CD4-positive, alpha-beta T cell (primary cell): ENCODE results near the gene MT1HL1. TPM values are rescaled to one million over a fixed set of nuclear protein-coding genes. Genes with fewer than 3 reads are reported as not detected.
"Not testable (repeated sequence)": the region's sequence is repeated elsewhere in the genome, so short reads cannot be mapped to it uniquely, and the experiment has no call there.

Experiments
- ATAC-seq: fragments of 200-7000 bp; cut with Tn5 transposase; one replicate; pipeline ENCODE4 v1.10.0; 2022; ENCODE audit warnings: mild to moderate bottlenecking; ENCODE audit not compliant: poor library complexity
- CTCF ChIA-PET: fragments of 350-600 bp; sonication (Branson Sonifier 250); formaldehyde crosslinking; loops from one replicate; lab custom pipeline; 2021; ENCODE audit warnings: antibody characterized with exemption, inconsistent platforms; lab: Charles Lee
- POLR2A ChIA-PET: fragments of 350-600 bp; sonication (Branson Sonifier 250); formaldehyde crosslinking; loops from one replicate; lab custom pipeline; 2021; ENCODE audit warnings: antibody characterized with exemption, inconsistent platforms; lab: Charles Lee
- DNase-seq, 14 experiments: peaks; one replicate each; pipeline ENCODE4 v3.0.0-alpha.2; 2013 to 2020; ENCODE audit warnings: mixed read lengths in 2 of 14
- H3K27ac ChIP-seq, 2 donors: one replicate each; pipeline versions ENCODE4 v1.5.1 to v1.7.0; 2013; ENCODE audit warnings: low read length in 2 of 2, low read depth in 1 of 2, mild to moderate bottlenecking in 1 of 2
- H3K27me3 ChIP-seq, 2 experiments: 1 replicate in 1 of 2; 2 replicates in 1 of 2; pipeline versions ENCODE4 v1.6.1 to v1.7.0; 2013; ENCODE audit warnings: low read length in 2 of 2, control low read depth in 1 of 2, mild to moderate bottlenecking in 1 of 2, moderate library complexity in 1 of 2; ENCODE audit not compliant: insufficient read depth in 2 of 2, control insufficient read depth in 1 of 2
- H3K36me3 ChIP-seq: one replicate; pipeline ENCODE4 v1.6.1; 2013; ENCODE audit warnings: low read length, control low read depth; ENCODE audit not compliant: insufficient read depth
- H3K4me1 ChIP-seq: one replicate; pipeline ENCODE4 v1.6.1; 2013; ENCODE audit warnings: low read length, control low read depth; ENCODE audit not compliant: insufficient read depth
- H3K4me3 ChIP-seq: one replicate; pipeline ENCODE4 v1.5.1; 2013; ENCODE audit warnings: mild to moderate bottlenecking, low read length, moderate library complexity
- H3K9me3 ChIP-seq, 2 experiments: 1 replicate in 1 of 2; 2 replicates in 1 of 2; pipeline versions ENCODE4 v1.6.1 to v1.7.0; 2013; ENCODE audit warnings: low read length in 2 of 2, mild to moderate bottlenecking in 2 of 2, control low read depth in 1 of 2, moderate library complexity in 1 of 2; ENCODE audit not compliant: control insufficient read depth in 1 of 2, insufficient read depth in 1 of 2
- H3K27ac Mint-ChIP-seq: one replicate; pipeline ENCODE4 v1.8.0; 2020; ENCODE audit warnings: mixed read lengths
- H3K27me3 Mint-ChIP-seq: one replicate; pipeline ENCODE4 v1.8.0; 2021; ENCODE audit warnings: mixed read lengths
- H3K36me3 Mint-ChIP-seq: one replicate; pipeline ENCODE4 v1.8.0; 2021; ENCODE audit warnings: low read depth, mixed read lengths
- H3K4me1 Mint-ChIP-seq: one replicate; pipeline ENCODE4 v1.8.0; 2021; ENCODE audit warnings: low read depth, mixed read lengths
- H3K4me3 Mint-ChIP-seq: one replicate; pipeline ENCODE4 v1.8.0; 2020; ENCODE audit warnings: mild to moderate bottlenecking, mixed read lengths
- H3K9me3 Mint-ChIP-seq: one replicate; pipeline ENCODE4 v1.8.0; 2020; ENCODE audit warnings: mixed read lengths
- CTCF ChIP-seq: fragments of 200-600 bp; IDR thresholded peaks from one replicate; pipeline ENCODE4 v1.8.0; 2022; ENCODE audit warnings: antibody characterized with exemption, mild to moderate bottlenecking
- intact Hi-C, 2 experiments: fragments of 100-400 bp; cut with DNase I in 1 of 2; cut with micrococcal nuclease in 1 of 2; formaldehyde crosslinking; loops; one replicate each; pipeline versions ENCODE4 v1.15.1 to v1.9.0; 2023 to 2025; cut with DNase I, micrococcal nuclease
- total RNA-seq, 174 experiments: library from RNA in 2 of 174; stranded (reverse) in 2 of 174; gene quantifications; one replicate each; pipeline ENCODE4 v1.2.3 and lab custom pipeline; 2021 to 2026

MT1HL1 gene
- total RNA-seq, 2 experiments from 2014 or later = not detected

- H3K36me3 ChIP-seq = no peaks in the 10 kb centered on the region
- H3K4me3 ChIP-seq = no peak overlapping the region
- no peak overlapping the region for H3K27ac ChIP-seq
- no peaks in the 10 kb centered on the region for H3K27me3 Mint-ChIP-seq
- no peak for TF ChIP-seq CTCF
- CTCF ChIA-PET = no interaction called here
- DNase-seq (no peak), ATAC-seq (no peak)
- intact Hi-C loops = no loop called here
- no peaks in the 10 kb centered on the region for H3K9me3 ChIP-seq
- POLR2A ChIA-PET = no interaction called here
- H3K36me3 Mint-ChIP-seq = no peaks in the 10 kb centered on the region
- H3K9me3 Mint-ChIP-seq = no peaks in the 10 kb centered on the region
- no peak overlapping the region for H3K27ac Mint-ChIP-seq
- H3K27me3 ChIP-seq = peaks cover 0 to 2% of the 10 kb centered on the region in 2 experiments
- no peak overlapping the region for H3K4me3 Mint-ChIP-seq
- H3K4me1 ChIP-seq = no peaks in the 10 kb centered on the region
- H3K4me1 Mint-ChIP-seq = no peaks in the 10 kb centered on the region
Observed at GRCh38 chr1:236982380-236982779, 21.9 kb downstream of the MT1HL1 start.

GRCh38 chr1:236981431-236981830 is 22.8 kb downstream of the MT1HL1 start:
- CTCF ChIA-PET, H3K27me3 Mint-ChIP-seq, ATAC-seq, H3K4me1 ChIP-seq, POLR2A ChIA-PET, H3K9me3 Mint-ChIP-seq, intact Hi-C loops, H3K27ac ChIP-seq, H3K4me3 ChIP-seq, H3K27me3 ChIP-seq, H3K36me3 ChIP-seq, DNase-seq, H3K4me1 Mint-ChIP-seq, H3K4me3 Mint-ChIP-seq, H3K36me3 Mint-ChIP-seq, H3K9me3 ChIP-seq, H3K27ac Mint-ChIP-seq: not testable (repeated sequence)

- no peaks in the 10 kb centered on the region for H3K4me1 ChIP-seq
- Mint-ChIP-seq H3K9me3 (peaks cover 4% of the 10 kb centered on the region), H3K4me3 (no peak overlapping the region), H3K4me1 (no peaks in the 10 kb centered on the region), H3K27me3 (no peaks in the 10 kb centered on the region), H3K36me3 (no peaks in the 10 kb centered on the region), H3K27ac (no peak overlapping the region)
- DNase-seq (no peak), ATAC-seq (no peak)
- H3K9me3 ChIP-seq = peaks cover 0 to 3% of the 10 kb centered on the region in 2 experiments
- TF ChIP-seq CTCF = no peak
- ChIA-PET CTCF (no interaction called here), POLR2A (no interaction called here)
- H3K27ac ChIP-seq = no peak overlapping the region
- intact Hi-C loops = no loop called here
- no peaks in the 10 kb centered on the region for H3K36me3 ChIP-seq
- H3K4me3 ChIP-seq = no peak overlapping the region
- H3K27me3 ChIP-seq = no peaks in the 10 kb centered on the region
Observed at GRCh38 chr1:236980673-236981072, 23.6 kb downstream of the MT1HL1 start.

GRCh38 chr1:236979149-236979900 is 24.9 kb downstream of the MT1HL1 start:
- Histone ChIP-seq H3K27me3 (no peaks in the 10 kb centered on the region), H3K4me1 (no peaks in the 10 kb centered on the region), H3K9me3 (peaks cover 0 to 3% of the 10 kb centered on the region in 2 experiments), H3K27ac (no peak overlapping the region), H3K4me3 (no peak overlapping the region), H3K36me3 (no peaks in the 10 kb centered on the region)
- Mint-ChIP-seq H3K4me1 (no peaks in the 10 kb centered on the region), H3K36me3 (no peaks in the 10 kb centered on the region), H3K27me3 (peaks cover 2% of the 10 kb centered on the region), H3K4me3 (no peak overlapping the region), H3K27ac (no peak overlapping the region), H3K9me3 (peaks cover 4% of the 10 kb centered on the region)
- ChIA-PET POLR2A (no interaction called here), CTCF (no interaction called here)
- DNase-seq = no peak
- TF ChIP-seq CTCF = no peak
- intact Hi-C loops = no loop called here
- no peak for ATAC-seq
